C4-2B (cell line): ENCODE measurements around the gene FBXL22.

Experiments used
- H3K27ac ChIP-seq: fragments of 450-650 bp; 2 replicates; pipeline ENCODE4 v1.5.1; 2017
- CTCF ChIP-seq: fragments of 450-650 bp; conservative IDR thresholded peaks from 2 replicates; pipeline ENCODE4 v1.5.1; 2017; ENCODE audit warnings: mild to moderate bottlenecking
- ZFX ChIP-seq: fragments of 450-650 bp; IDR thresholded peaks from 2 replicates; pipeline ENCODE4 v1.6.1; 2017

The FBXL22 gene

GRCh38 chr15:63634154-63634553 is 37.0 kb downstream of the FBXL22 start:
- no peak for TF ChIP-seq CTCF
- no peak for TF ChIP-seq ZFX
- H3K27ac ChIP-seq: no peak overlapping the region

- TF ChIP-seq ZFX (no peak), CTCF (no peak)
- H3K27ac ChIP-seq: no peak overlapping the region
These were observed 39.4 kb downstream of the FBXL22 start for GRCh38 chr15:63636518-63637061.

DNA sequence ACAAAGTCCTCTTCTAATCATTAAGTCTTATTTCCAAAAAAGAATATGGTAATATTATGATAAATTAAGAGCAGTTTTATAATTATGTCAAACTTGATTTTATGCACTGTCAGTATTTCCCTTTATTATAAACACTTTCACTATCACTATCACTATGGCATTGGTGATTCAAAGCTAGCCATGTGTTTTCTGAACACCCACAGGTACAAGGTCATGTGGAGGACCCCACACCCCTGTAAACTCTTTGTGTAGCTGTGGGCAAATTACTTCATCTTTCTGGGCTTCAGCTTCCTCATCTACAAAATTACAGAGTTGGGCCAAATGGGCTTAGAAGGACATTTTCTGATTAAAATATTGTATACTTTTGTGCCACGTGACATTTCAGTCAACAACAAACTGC is 41.7 kb downstream of the FBXL22 start:
- H3K27ac ChIP-seq: no peak overlapping the region
- TF ChIP-seq CTCF: no peak
- TF ChIP-seq ZFX: no peak

DNA sequence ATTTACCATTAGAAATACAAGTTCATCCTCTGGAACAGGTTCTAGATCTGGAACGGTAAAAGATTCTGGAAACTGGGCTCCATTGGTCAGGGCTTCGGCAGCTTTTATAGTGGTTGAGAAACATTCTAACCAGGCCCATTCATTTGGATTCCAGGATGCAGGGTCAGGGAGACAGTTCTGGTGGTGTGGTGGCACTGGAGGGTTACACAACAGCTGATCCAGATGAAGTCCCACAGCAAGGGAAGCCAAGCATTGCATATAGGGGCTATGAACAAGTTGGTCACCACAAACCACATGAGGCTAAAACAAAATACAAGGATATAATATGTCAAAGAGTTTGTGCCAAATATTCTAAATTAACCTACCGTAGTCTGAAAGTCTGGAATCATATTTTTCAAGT is 43.0 kb downstream of the FBXL22 start:
- H3K27ac ChIP-seq: no peak overlapping the region
- TF ChIP-seq CTCF: no peak
- TF ChIP-seq ZFX: no peak
